ENCODE measurements around the gene ASTN2. TPM values are rescaled to one million over a fixed set of nuclear protein-coding genes. Genes with fewer than 3 reads are reported as not detected.
A peak's percentile ranks its signal among the peaks of the same experiment; 100 is the strongest.

Gene ASTN2
- total and polyA plus RNA-seq, 10 of the 15 experiments (the other 5 are each of a cell fraction or from before 2014, with no cell fraction given), result 1.4 to 15.7 (median 7.0) TPM

GRCh38 chr9:116499986-116500871, 914.6 kb downstream of the ASTN2 start:
- in situ Hi-C loops (cut with MboI) (no loop called here), intact Hi-C loops (cut with micrococcal nuclease; ENCODE audit: unreplicated experiment) (loop anchor here (5.0 to 10.0 kb wide), 5 partner anchors 72 to 908 kb away; no protein-coding TSS in a partner anchor)
- H2AFZ ChIP-seq (ENCODE audit: control insufficient read depth, low read depth, low read length), result no peak overlapping the region
- BruUV-seq (replicated peaks), result no TSS peak
- ChIA-PET SMC1A (ENCODE audit: uncharacterized antibody, unreplicated experiment) (interaction anchor here (0.8 kb wide), 1 partner anchor 81 kb away, joined by 3 read pairs; no protein-coding TSS in a partner anchor), CTCF (no interaction called here), POLR2A (no interaction called here), RAD21 (ENCODE audit: unreplicated experiment) (no interaction called here)
- H3K4me3 ChIP-seq, result no peak overlapping the region
- ATAC-seq (peak; percentile 29; the same call in 1 of the 3 replicates), DNase-seq (ENCODE audit: low read depth, low spot score) (no peak), FAIRE-seq (no peak)
- H3K27me3 ChIP-seq (replicated peaks in 1 of 2; ENCODE audit: control insufficient read depth in 2 of 2, insufficient read depth in 2 of 2, low read length in 1 of 2), result no peaks in the 10 kb centered on the region
- H3K4me2 ChIP-seq (ENCODE audit: control insufficient read depth, insufficient read depth), result no peak overlapping the region
- no peaks in the 10 kb centered on the region for H3K36me3 ChIP-seq (ENCODE audit: control insufficient read depth in 2 of 2, insufficient read depth in 2 of 2, low read length in 1 of 2)
- peaks cover 3% of the 10 kb centered on the region for H3K4me1 ChIP-seq (ENCODE audit: control insufficient read depth, insufficient read depth, low read length)
- TF ChIP-seq, protein P1, sequence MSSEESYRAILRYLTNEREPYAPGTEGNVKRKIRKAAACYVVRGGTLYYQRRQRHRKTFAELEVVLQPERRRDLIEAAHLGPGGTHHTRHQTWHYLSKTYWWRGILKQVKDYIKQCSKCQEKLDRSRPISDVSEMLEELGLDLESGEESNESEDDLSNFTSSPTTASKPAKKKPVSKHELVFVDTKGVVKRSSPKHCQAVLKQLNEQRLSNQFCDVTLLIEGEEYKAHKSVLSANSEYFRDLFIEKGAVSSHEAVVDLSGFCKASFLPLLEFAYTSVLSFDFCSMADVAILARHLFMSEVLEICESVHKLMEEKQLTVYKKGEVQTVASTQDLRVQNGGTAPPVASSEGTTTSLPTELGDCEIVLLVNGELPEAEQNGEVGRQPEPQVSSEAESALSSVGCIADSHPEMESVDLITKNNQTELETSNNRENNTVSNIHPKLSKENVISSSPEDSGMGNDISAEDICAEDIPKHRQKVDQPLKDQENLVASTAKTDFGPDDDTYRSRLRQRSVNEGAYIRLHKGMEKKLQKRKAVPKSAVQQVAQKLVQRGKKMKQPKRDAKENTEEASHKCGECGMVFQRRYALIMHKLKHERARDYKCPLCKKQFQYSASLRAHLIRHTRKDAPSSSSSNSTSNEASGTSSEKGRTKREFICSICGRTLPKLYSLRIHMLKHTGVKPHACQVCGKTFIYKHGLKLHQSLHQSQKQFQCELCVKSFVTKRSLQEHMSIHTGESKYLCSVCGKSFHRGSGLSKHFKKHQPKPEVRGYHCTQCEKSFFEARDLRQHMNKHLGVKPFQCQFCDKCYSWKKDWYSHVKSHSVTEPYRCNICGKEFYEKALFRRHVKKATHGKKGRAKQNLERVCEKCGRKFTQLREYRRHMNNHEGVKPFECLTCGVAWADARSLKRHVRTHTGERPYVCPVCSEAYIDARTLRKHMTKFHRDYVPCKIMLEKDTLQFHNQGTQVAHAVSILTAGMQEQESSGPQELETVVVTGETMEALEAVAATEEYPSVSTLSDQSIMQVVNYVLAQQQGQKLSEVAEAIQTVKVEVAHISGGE (CRISPR knock-in tag; IDR thresholded peaks at IDR 0.05), result 0 out of 2 replicates have a peak, but pooled peaks have one; percentile 22
- TF ChIP-seq YBX1 (IDR thresholded peaks at IDR 0.05) (no peak), ATF7 (IDR thresholded peaks at IDR 0.05; ENCODE audit: low read depth) (peak; percentile 86), NR2C2 (IDR thresholded peaks at IDR 0.05; ENCODE audit: borderline replicate concordance, control insufficient read depth, insufficient read length, low read depth) (no peak)
- WGBS (ENCODE audit: insufficient coverage, insufficient replicate concordance, low lambda C conversion rate, missing lambda C conversion rate), result 40% methylated on average over 5 of the region's 5 CpGs
- no peaks in the 10 kb centered on the region for H3K79me2 ChIP-seq (ENCODE audit: control insufficient read depth, insufficient read depth, low read length)
- no peak overlapping the region for H3K9ac ChIP-seq (ENCODE audit: control insufficient read depth, insufficient read depth, low read length)
- H3K27ac ChIP-seq (ENCODE audit: control insufficient read depth, insufficient read depth), result no peak overlapping the region
- H4K20me1 ChIP-seq (ENCODE audit: control insufficient read depth, insufficient read depth), result no peaks in the 10 kb centered on the region
- no peaks in the 10 kb centered on the region for H3K9me3 ChIP-seq (replicated peaks; ENCODE audit: control insufficient read depth, insufficient read depth, low read length)
